Calu3 (cell line): ENCODE results near the gene EXOSC2. TPM values are rescaled to one million over a fixed set of nuclear protein-coding genes. Genes with fewer than 3 reads are reported as not detected.
A peak's percentile ranks its signal among the peaks of the same experiment; 100 is the strongest.

ENCODE experiments used
- BruUV-seq: library from RNA; stranded (reverse); fragments of 400-500 nt; replicated peaks from 2 replicates; lab custom pipeline; 2021; lab: Mats Ljungman, UMichigan
- CTCF ChIA-PET: fragments of 300-600 bp; sonication (Branson Sonifier 250); formaldehyde crosslinking; loops from one replicate; lab custom pipeline; 2022; ENCODE audit warnings: antibody characterized with exemption; lab: Charles Lee
- DNase-seq: peaks from one replicate; pipeline ENCODE4 v3.0.0; 2022
- H3K27ac Mint-ChIP-seq: one replicate; pipeline ENCODE4 v1.8.0; 2022; ENCODE audit warnings: mixed read lengths; ENCODE audit not compliant: unreplicated experiment
- H3K27me3 Mint-ChIP-seq: one replicate; pipeline ENCODE4 v1.8.0; 2022; ENCODE audit warnings: mixed read lengths; ENCODE audit not compliant: unreplicated experiment
- H3K36me3 Mint-ChIP-seq: one replicate; pipeline ENCODE4 v1.8.0; 2022; ENCODE audit warnings: mild to moderate bottlenecking, moderate library complexity, mixed read lengths; ENCODE audit not compliant: insufficient read depth, unreplicated experiment
- H3K4me1 Mint-ChIP-seq: one replicate; pipeline ENCODE4 v1.8.0; 2022; ENCODE audit warnings: mild to moderate bottlenecking, low read depth, mixed read lengths; ENCODE audit not compliant: unreplicated experiment
- H3K4me3 Mint-ChIP-seq: one replicate; pipeline ENCODE4 v1.8.0; 2022; ENCODE audit warnings: mild to moderate bottlenecking, low read depth, moderate library complexity, mixed read lengths; ENCODE audit not compliant: unreplicated experiment
- H3K9me3 Mint-ChIP-seq: one replicate; pipeline ENCODE4 v1.8.0; 2022; ENCODE audit warnings: low read depth, mixed read lengths; ENCODE audit not compliant: unreplicated experiment
- CTCF ChIP-seq: fragments of 200-600 bp; IDR thresholded peaks from one replicate; pipeline ENCODE4 v1.8.0; 2022; ENCODE audit warnings: antibody characterized with exemption; ENCODE audit not compliant: unreplicated experiment
- intact Hi-C: fragments of 100-400 bp; cut with micrococcal nuclease; formaldehyde crosslinking; loops from one replicate; pipeline ENCODE4 v1.10.0; 2022; ENCODE audit not compliant: unreplicated experiment
- total RNA-seq: library from RNA; stranded (reverse); gene quantifications from 2 replicates; pipeline ENCODE4 v1.2.3, GENCODE V29; 2022

Gene EXOSC2
- total RNA-seq, 1 experiment from 2014 or later, result 42.9 TPM

GRCh38 chr9:130661451-130662098, 32.0 kb upstream of the EXOSC2 start:
- BruUV-seq, result no TSS peak
- Mint-ChIP-seq H3K4me3 (no peak overlapping the region), H3K27ac (no peak overlapping the region), H3K27me3 (peaks cover 81% of the 10 kb centered on the region), H3K9me3 (no peaks in the 10 kb centered on the region), H3K4me1 (no peaks in the 10 kb centered on the region), H3K36me3 (peaks cover 5% of the 10 kb centered on the region)
- DNase-seq, result no peak
- CTCF ChIA-PET, result no interaction called here
- TF ChIP-seq CTCF, result no peak
- intact Hi-C loops, result no loop called here

GRCh38 chr9:130662099-130662969, 31.2 kb upstream of the EXOSC2 start:
- CTCF ChIA-PET, result interaction anchor here (0.5 kb wide), 1 partner anchor 96 kb away, joined by 3 read pairs; no protein-coding TSS in a partner anchor
- no peaks in the 10 kb centered on the region for H3K9me3 Mint-ChIP-seq

GRCh38 chr9:130662970-130663257, 30.7 kb upstream of the EXOSC2 start:
- Mint-ChIP-seq H3K9me3 (no peaks in the 10 kb centered on the region), H3K36me3 (peaks cover 5% of the 10 kb centered on the region), H3K27ac (no peak overlapping the region), H3K4me1 (no peaks in the 10 kb centered on the region), H3K27me3 (peaks cover 79% of the 10 kb centered on the region), H3K4me3 (no peak overlapping the region)
- BruUV-seq, result no TSS peak
- TF ChIP-seq CTCF, result no peak
- DNase-seq, result no peak
- CTCF ChIA-PET, result no interaction called here
- intact Hi-C loops, result no loop called here

More at GRCh38 chr9:130662099-130662969, 31.2 kb upstream of the EXOSC2 start:
- BruUV-seq, result no TSS peak
- no peaks in the 10 kb centered on the region for H3K4me1 Mint-ChIP-seq
- intact Hi-C loops, result no loop called here
- H3K27me3 Mint-ChIP-seq, result peaks cover 79% of the 10 kb centered on the region
- no peak overlapping the region for H3K27ac Mint-ChIP-seq
- DNase-seq, result no peak
- H3K36me3 Mint-ChIP-seq, result peaks cover 5% of the 10 kb centered on the region
- TF ChIP-seq CTCF, result no peak
- H3K4me3 Mint-ChIP-seq, result no peak overlapping the region

GRCh38 chr9:130663258-130663976, 30.2 kb upstream of the EXOSC2 start:
- CTCF ChIA-PET, result no interaction called here
- Mint-ChIP-seq H3K27ac (no peak overlapping the region), H3K9me3 (no peaks in the 10 kb centered on the region), H3K4me3 (peak overlapping the region; percentile 7), H3K36me3 (peaks cover 5% of the 10 kb centered on the region), H3K4me1 (no peaks in the 10 kb centered on the region), H3K27me3 (peaks cover 79% of the 10 kb centered on the region)
- intact Hi-C loops, result no loop called here
- DNase-seq, result no peak
- BruUV-seq, result no TSS peak
- no peak for TF ChIP-seq CTCF
